Activated CD8-positive, alpha-beta memory T cell treated with anti-CD3 and anti-CD28 coated beads, Interleukin-2, amount 50 U/mL, for 24 hours (primary cell): ENCODE measurements around the gene POLD2.

Experiments
- DNase-seq: peaks from one replicate; pipeline ENCODE4 v3.0.0-alpha.2; 2020; ENCODE audit errors: extremely low read depth

Gene POLD2

GRCh38 chr7:44114586-44115310, 8.6 kb downstream of the POLD2 start:
- DNase-seq: no peak

- DNase-seq: no peak
Observed at GRCh38 chr7:44113764-44114354, 9.5 kb downstream of the POLD2 start.

- no peak for DNase-seq
Observed at GRCh38 chr7:44112997-44113763, 10.2 kb downstream of the POLD2 start.

GRCh38 chr7:44112231-44112996, 10.9 kb downstream of the POLD2 start:
- DNase-seq: no peak

GRCh38 chr7:44111761-44112160, 11.6 kb downstream of the POLD2 start:
- no peak for DNase-seq

- no peak for DNase-seq
Observed at GRCh38 chr7:44110719-44111635, 12.4 kb downstream of the POLD2 start.

- no peak for DNase-seq
Observed at GRCh38 chr7:44109991-44110390, 13.4 kb downstream of the POLD2 start.

- DNase-seq: no peak
Observed at GRCh38 chr7:44108768-44109750, 14.3 kb downstream of the POLD2 start.

GRCh38 chr7:44107961-44108767, 15.2 kb downstream of the POLD2 start:
- DNase-seq: no peak

- no peak for DNase-seq
Observed at GRCh38 chr7:44107116-44107960, 16.0 kb downstream of the POLD2 start.

- DNase-seq: no peak
Observed at GRCh38 chr7:44106311-44107065, 16.9 kb downstream of the POLD2 start.

GRCh38 chr7:44105832-44106231, 17.5 kb downstream of the POLD2 start:
- no peak for DNase-seq

- no peak for DNase-seq
Observed at GRCh38 chr7:44104860-44105771, 18.2 kb downstream of the POLD2 start.

GRCh38 chr7:44103923-44104859, 19.2 kb downstream of the POLD2 start, which contains the start of gene AEBP1:
TSS of gene AEBP1 (plus strand) at chr7:44104345. CDS start at chr7:44104666, 321 bp downstream.
- no peak for DNase-seq

GRCh38 chr7:44103566-44103922, 19.8 kb downstream of the POLD2 start:
- no peak for DNase-seq
